ENCODE results near the gene POLG2.
A peak's percentile ranks its signal among the peaks of the same experiment; 100 is the strongest.
"Not testable (repeated sequence)": the region's sequence is repeated elsewhere in the genome, so short reads cannot be mapped to it uniquely, and the experiment has no call there.

Gene POLG2

DNA sequence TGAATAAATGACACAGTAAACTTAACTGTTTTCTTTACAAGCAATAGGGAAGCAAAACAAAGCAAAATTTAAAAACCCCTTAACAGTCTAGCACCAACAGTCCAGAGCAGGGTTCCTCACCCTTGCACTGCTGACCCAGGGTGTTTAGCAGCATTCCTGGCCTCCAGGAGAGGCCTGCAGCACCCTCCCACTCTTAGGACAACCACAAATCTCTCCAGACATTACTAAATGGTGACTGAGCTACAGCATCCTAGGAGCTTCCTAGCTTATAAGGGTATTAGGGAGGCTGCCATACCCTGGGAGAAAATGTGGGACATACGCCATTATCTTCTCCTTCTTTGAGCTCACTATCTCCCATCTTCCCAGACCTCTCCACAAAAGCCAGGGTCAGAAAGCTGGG is 15.9 kb downstream of the POLG2 start:
- no peak overlapping the region for H3K4me3 Mint-ChIP-seq
- no peak overlapping the region for H3K27ac Mint-ChIP-seq
- H3K36me3 Mint-ChIP-seq (ENCODE audit: low read depth), result peaks cover 29% of the 10 kb centered on the region

DNA sequence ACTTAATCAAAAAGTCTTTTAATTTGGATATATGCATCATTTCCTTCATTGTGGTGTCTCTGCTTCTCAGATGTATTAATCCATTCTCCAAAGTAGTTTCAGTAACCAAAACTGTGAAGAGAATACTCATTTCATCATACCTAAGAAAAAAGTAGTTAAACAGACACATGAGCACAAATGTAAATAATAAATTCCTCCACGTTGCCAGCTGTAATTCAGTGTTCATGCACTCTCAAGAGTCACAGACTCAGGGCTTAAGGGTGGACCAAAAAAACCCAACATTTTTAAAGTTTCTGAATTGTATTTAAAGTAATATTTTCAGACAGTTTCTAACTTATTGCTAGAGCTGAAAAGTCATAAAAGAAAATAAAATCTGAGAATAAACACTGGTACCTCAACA is 19.0 kb downstream of the POLG2 start:
- no peak overlapping the region for H3K27ac Mint-ChIP-seq
- H3K27me3 Mint-ChIP-seq (ENCODE audit: low read depth), result no peaks in the 10 kb centered on the region
- peaks cover 7% of the 10 kb centered on the region for H3K36me3 Mint-ChIP-seq (ENCODE audit: low read depth)
- no peaks in the 10 kb centered on the region for H3K9me3 Mint-ChIP-seq
- no peaks in the 10 kb centered on the region for H3K4me1 Mint-ChIP-seq (ENCODE audit: low read depth)
- no peak overlapping the region for H3K4me3 Mint-ChIP-seq

More for the DNA sequence above, 15.9 kb downstream of the POLG2 start:
- Mint-ChIP-seq H3K4me1 (ENCODE audit: low read depth) (peaks cover 12% of the 10 kb centered on the region), H3K9me3 (no peaks in the 10 kb centered on the region), H3K27me3 (ENCODE audit: low read depth) (no peaks in the 10 kb centered on the region)

DNA sequence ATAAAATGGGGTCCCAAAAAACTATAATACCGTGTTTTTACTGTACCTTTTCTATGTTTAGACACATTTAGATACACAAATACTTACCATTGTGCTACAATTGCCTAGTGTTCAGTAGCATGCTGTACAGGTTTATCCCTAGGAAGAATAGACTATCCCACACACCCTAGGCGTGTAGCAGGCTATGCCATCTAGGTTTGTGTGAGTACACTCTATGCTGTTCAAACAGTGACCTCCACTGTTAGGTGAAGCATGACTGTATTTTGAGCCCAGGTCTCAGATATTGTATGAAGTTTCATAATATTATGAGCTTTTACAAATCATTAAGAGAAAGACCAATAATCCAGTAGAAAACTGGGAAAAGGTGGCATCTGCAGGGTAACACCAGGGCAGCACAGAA is 24.3 kb downstream of the POLG2 start:
- Mint-ChIP-seq H3K4me3 (no peak overlapping the region), H3K36me3 (ENCODE audit: low read depth) (no peaks in the 10 kb centered on the region), H3K27me3 (ENCODE audit: low read depth) (no peaks in the 10 kb centered on the region), H3K4me1 (ENCODE audit: low read depth) (no peaks in the 10 kb centered on the region), H3K27ac (no peak overlapping the region), H3K9me3 (no peaks in the 10 kb centered on the region)

DNA sequence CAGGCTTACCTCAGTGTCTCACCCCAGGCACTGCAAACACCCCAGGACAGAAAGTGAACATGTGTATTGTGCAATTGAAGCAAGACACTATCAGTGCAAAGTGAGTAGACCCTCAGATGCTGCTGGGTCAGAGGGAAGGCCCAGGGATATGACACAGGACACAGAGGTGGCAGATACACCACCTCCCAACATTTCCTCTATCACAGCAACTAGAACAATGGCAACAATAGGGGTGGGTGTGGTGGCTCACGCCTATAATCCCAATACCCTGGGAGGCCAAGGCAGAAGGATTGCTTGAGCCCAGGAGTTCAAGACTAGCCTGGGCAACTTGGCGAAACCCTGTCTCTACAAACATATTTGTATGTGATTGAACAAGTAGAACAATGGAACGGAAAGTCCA is 25.4 kb downstream of the POLG2 start:
- Mint-ChIP-seq H3K9me3 (no peaks in the 10 kb centered on the region), H3K4me3 (no peak overlapping the region), H3K4me1 (ENCODE audit: low read depth) (peaks cover 2% of the 10 kb centered on the region), H3K36me3 (ENCODE audit: low read depth) (peaks cover 2% of the 10 kb centered on the region), H3K27me3 (ENCODE audit: low read depth) (no peaks in the 10 kb centered on the region), H3K27ac (no peak overlapping the region)

- H3K4me3 Mint-ChIP-seq, result no peak overlapping the region
- peaks cover 2% of the 10 kb centered on the region for H3K4me1 Mint-ChIP-seq (ENCODE audit: low read depth)
- H3K9me3 Mint-ChIP-seq, result no peaks in the 10 kb centered on the region
- peaks cover 2% of the 10 kb centered on the region for H3K36me3 Mint-ChIP-seq (ENCODE audit: low read depth)
- H3K27me3 Mint-ChIP-seq (ENCODE audit: low read depth), result no peaks in the 10 kb centered on the region
- peak overlapping the region; percentile 3 for H3K27ac Mint-ChIP-seq
Measured at GRCh38 chr17:64470625-64471024, 26.2 kb downstream of the POLG2 start.

DNA sequence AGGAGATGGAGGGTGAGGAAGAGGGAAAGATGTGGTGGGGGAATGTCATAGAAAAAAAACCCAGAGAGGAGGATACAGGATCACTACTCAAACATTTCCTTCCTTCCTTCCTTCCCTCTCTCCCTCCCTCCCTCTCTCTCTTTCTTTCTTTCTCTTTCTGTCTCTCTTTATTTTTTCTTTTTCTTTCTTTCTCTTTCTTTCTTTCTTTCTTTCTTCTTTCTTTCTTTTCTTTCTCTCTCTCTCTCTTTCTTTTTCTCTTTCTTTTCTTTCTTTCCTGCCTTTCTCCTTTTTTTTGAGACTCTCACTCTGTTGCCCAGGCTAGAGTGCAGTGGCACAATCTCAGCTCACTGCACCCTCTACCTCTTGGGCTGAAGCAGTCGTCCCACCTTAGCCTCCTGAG is 30.0 kb downstream of the POLG2 start:
- H3K36me3 Mint-ChIP-seq (ENCODE audit: low read depth); H3K27me3 Mint-ChIP-seq (ENCODE audit: low read depth); H3K4me3 Mint-ChIP-seq; H3K4me1 Mint-ChIP-seq (ENCODE audit: low read depth); H3K27ac Mint-ChIP-seq; H3K9me3 Mint-ChIP-seq: not testable (repeated sequence)

DNA sequence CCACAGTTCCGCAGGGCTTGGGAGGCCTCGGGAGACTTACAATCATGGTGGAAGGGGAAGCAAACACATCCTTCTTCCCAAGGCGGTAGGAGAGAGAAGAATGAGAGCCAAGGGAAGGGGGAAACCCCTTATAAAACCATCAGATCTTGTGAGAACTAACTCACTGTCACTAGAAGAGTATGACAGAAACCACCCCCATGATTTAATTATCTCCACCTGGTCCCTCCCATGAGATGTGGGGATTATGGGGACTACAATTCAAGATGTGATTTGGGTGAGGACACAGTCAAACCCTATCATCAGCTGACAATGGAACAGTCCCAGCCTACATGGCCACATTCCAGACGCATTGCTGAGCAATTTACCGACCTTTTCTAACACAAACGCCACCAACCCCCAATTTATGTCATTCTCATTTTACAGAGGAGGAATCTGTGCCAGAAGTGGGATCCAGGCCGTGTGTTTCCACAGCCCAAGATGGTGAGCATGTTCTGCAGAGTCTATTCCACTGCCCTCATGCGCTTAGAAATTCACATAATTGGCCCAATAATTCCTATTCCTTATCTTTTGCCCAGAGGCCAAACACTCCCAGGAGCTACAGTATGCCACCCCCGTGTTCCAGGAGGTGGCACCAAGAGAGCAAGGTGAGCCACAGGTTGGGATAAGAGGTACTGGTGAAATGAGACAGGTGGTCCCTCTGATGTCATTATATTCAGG is 30.7 kb downstream of the POLG2 start:
- Mint-ChIP-seq H3K27ac (no peak overlapping the region), H3K9me3 (no peaks in the 10 kb centered on the region), H3K27me3 (ENCODE audit: low read depth) (peaks cover 5% of the 10 kb centered on the region), H3K4me3 (no peak overlapping the region), H3K4me1 (ENCODE audit: low read depth) (peaks cover 2% of the 10 kb centered on the region), H3K36me3 (ENCODE audit: low read depth) (peaks cover 2% of the 10 kb centered on the region)

- Mint-ChIP-seq H3K4me3 (no peak overlapping the region), H3K4me1 (ENCODE audit: low read depth) (peaks cover 3% of the 10 kb centered on the region), H3K27me3 (ENCODE audit: low read depth) (peaks cover 5% of the 10 kb centered on the region), H3K27ac (no peak overlapping the region), H3K36me3 (ENCODE audit: low read depth) (no peaks in the 10 kb centered on the region), H3K9me3 (no peaks in the 10 kb centered on the region)
Measured at GRCh38 chr17:64461788-64462187, 35.1 kb downstream of the POLG2 start.

DNA sequence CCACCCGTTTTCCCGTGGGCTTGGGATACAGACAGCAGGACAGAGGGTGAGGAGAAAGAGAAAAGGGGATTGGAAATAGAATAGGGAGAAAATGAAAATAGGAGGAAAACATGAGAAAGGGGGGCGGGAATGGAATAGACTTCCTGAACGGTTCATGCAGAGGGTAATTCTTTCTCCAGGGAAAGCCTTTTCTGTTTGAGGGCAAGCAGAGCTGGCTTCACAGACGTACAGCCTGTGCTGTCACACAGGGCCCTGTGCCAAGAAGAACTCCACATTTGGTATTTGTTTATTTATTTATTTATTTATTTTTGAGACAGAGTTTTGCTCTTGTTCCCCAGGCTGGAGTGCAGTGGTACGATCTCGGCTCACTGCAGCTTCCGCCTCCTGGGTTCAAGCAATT is 35.9 kb downstream of the POLG2 start:
- Mint-ChIP-seq H3K4me1 (ENCODE audit: low read depth) (peaks cover 7% of the 10 kb centered on the region), H3K4me3 (no peak overlapping the region), H3K36me3 (ENCODE audit: low read depth) (peaks cover 2% of the 10 kb centered on the region), H3K27me3 (ENCODE audit: low read depth) (peaks cover 5% of the 10 kb centered on the region), H3K27ac (no peak overlapping the region), H3K9me3 (no peaks in the 10 kb centered on the region)

DNA sequence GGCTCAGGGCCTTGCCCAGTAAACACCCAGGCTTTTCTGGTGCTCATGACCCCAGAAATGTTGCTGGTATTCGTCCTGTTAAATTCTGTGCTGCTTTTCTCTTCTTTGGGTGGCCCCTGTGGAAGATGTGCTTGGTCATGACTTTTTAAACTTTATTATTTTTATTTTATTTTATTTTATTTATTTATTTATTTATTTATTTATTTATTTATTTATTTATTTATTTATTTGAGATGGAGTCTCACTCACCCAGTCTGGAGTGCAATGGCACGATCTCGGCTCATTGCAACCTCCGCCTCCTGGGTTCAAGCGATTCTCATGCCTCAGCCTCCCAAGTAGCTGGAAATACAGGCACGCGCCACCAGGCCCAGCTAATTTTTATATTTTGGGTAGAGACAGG is 37.0 kb downstream of the POLG2 start:
- not testable (repeated sequence) for H3K9me3 Mint-ChIP-seq; H3K27ac Mint-ChIP-seq; H3K36me3 Mint-ChIP-seq (ENCODE audit: low read depth); H3K4me1 Mint-ChIP-seq (ENCODE audit: low read depth); H3K27me3 Mint-ChIP-seq (ENCODE audit: low read depth); H3K4me3 Mint-ChIP-seq

- H3K36me3 Mint-ChIP-seq (ENCODE audit: low read depth), result peaks cover 2% of the 10 kb centered on the region
- H3K4me3 Mint-ChIP-seq, result no peak overlapping the region
- no peak overlapping the region for H3K27ac Mint-ChIP-seq
Measured at GRCh38 chr17:64459284-64459747, 37.5 kb downstream of the POLG2 start.

GRCh38 chr17:64458756-64459155 is 38.1 kb downstream of the POLG2 start:
- Mint-ChIP-seq H3K27me3 (ENCODE audit: low read depth) (peaks cover 5% of the 10 kb centered on the region), H3K4me1 (ENCODE audit: low read depth) (peaks cover 8% of the 10 kb centered on the region), H3K9me3 (no peaks in the 10 kb centered on the region), H3K4me3 (no peak overlapping the region), H3K27ac (no peak overlapping the region), H3K36me3 (ENCODE audit: low read depth) (peaks cover 2% of the 10 kb centered on the region)

More at GRCh38 chr17:64459284-64459747, 37.5 kb downstream of the POLG2 start:
- no peaks in the 10 kb centered on the region for H3K9me3 Mint-ChIP-seq
- H3K4me1 Mint-ChIP-seq (ENCODE audit: low read depth), result peaks cover 8% of the 10 kb centered on the region
- peaks cover 5% of the 10 kb centered on the region for H3K27me3 Mint-ChIP-seq (ENCODE audit: low read depth)

GRCh38 chr17:64457156-64457555 is 39.7 kb downstream of the POLG2 start:
- H3K27ac Mint-ChIP-seq, result no peak overlapping the region

DNA sequence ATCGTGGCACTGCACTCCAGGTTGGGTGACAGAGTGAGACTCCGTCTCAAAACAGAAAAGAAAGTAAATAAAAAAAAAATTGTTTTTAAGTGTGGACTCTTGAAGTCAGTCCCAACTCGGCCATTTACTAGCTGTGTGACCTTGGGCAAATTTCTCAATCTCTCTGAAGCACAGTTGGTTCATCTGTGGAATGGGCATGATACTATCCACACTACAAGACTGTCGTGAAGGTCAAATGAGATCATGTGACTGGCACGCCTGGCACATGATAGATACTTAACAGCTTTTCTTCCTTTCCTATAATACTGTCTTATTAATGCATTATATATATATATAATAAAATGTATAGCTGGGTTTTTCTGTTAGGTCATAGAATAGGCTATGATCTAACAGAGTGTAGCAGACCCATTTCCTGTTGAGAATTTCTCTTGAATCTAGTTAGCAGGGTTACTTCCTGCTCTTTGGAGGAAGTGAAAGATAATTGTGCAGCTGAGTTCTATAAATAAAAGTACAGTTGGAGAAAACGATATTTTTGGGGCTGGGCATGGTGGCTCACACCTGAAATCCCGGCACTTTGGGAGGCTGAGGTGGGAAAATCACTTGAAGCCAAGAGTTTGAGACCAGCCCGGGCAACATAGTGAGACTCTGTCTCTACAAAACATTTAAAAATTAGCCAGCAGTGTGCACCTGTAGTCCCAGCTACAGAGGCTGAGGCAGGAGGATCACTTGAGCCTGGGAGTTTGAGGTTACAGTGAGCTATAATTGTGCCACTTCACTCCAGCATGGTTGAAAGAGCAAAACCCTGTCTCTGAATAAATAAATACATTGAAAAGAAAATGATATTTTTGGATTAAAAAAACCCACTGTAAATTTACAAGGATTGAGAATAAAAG is 40.6 kb downstream of the POLG2 start:
- H3K27ac Mint-ChIP-seq, result peak overlapping the region; percentile 79

More at GRCh38 chr17:64457156-64457555, 39.7 kb downstream of the POLG2 start:
- peaks cover 8% of the 10 kb centered on the region for H3K4me1 Mint-ChIP-seq (ENCODE audit: low read depth)
- peaks cover 2% of the 10 kb centered on the region for H3K36me3 Mint-ChIP-seq (ENCODE audit: low read depth)
- H3K27me3 Mint-ChIP-seq (ENCODE audit: low read depth), result no peaks in the 10 kb centered on the region
- no peak overlapping the region for H3K4me3 Mint-ChIP-seq
- no peaks in the 10 kb centered on the region for H3K9me3 Mint-ChIP-seq

DNA sequence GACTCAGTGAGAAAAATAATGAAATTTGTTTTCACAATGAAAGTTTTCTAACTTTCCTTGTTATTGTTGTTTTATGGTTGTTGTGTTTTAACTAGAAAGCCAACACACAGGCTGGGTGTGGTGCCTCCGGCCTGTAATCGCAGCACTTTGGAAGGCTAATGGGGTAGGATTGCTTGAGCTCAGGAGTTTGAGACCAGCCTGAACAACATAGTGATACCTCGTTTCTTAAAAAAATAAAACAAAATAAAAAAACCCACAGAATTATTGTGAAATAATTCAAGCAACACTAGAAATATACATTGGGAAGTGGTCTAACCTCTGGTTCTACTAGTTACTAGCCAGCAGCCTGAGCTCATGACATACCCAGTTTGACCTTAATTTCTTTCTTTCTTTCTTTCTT is 47.3 kb downstream of the POLG2 start:
- Mint-ChIP-seq H3K36me3 (ENCODE audit: low read depth) (no peaks in the 10 kb centered on the region), H3K27ac (peak overlapping the region; percentile 36), H3K27me3 (ENCODE audit: low read depth) (no peaks in the 10 kb centered on the region), H3K4me3 (no peak overlapping the region), H3K9me3 (no peaks in the 10 kb centered on the region), H3K4me1 (ENCODE audit: low read depth) (peaks cover 20% of the 10 kb centered on the region)

More for the DNA sequence above, 40.6 kb downstream of the POLG2 start:
- no peaks in the 10 kb centered on the region for H3K27me3 Mint-ChIP-seq (ENCODE audit: low read depth)
- peaks cover 2% of the 10 kb centered on the region for H3K36me3 Mint-ChIP-seq (ENCODE audit: low read depth)
- peaks cover 8% of the 10 kb centered on the region for H3K4me1 Mint-ChIP-seq (ENCODE audit: low read depth)
- no peaks in the 10 kb centered on the region for H3K9me3 Mint-ChIP-seq
- no peak overlapping the region for H3K4me3 Mint-ChIP-seq

Measured in T-helper 1 cell treated with Interleukin-12 subunit alpha and Interleukin-12 subunit beta and Interleukin-4 antibody, amounts not matched to agents 30 μg/mL and 1 μg/mL, for 36 hours (primary cell).